Stomach (tissue), 9 donors: ENCODE results near the gene ORAI1. TPM values are rescaled to one million over a fixed set of nuclear protein-coding genes. Genes with fewer than 3 reads are reported as not detected.
A peak's percentile ranks its signal among the peaks of the same experiment; 100 is the strongest.

Source experiments
- DNase-seq, 2 donors: peaks; one replicate each; pipeline versions ENCODE4 v3.0.0 to v3.0.0-alpha.2; 2013 to 2019
- H3K27ac ChIP-seq, 5 donors: fragments of 200-600 bp in 4 of 5; sonication (generic) in 4 of 5; one replicate each; pipeline ENCODE4 v1.5.1; 2013 to 2019; ENCODE audit warnings: mild to moderate bottlenecking in 1 of 5, moderate library complexity in 1 of 5
- H3K27me3 ChIP-seq, 3 donors: fragments of 200-600 bp; sonication (generic); one replicate each; pipeline ENCODE4 v1.5.1; 2017 to 2019; ENCODE audit warnings: mixed run types in 1 of 3
- H3K36me3 ChIP-seq, 4 donors: fragments of 200-600 bp; sonication (generic); 1 replicate in 3 of 4; 2 replicates in 1 of 4; pipeline ENCODE4 v1.5.1; 2016 to 2019
- H3K4me1 ChIP-seq, 4 donors: fragments of 200-600 bp; sonication (generic); one replicate each; pipeline ENCODE4 v1.5.1; 2016 to 2019
- H3K4me3 ChIP-seq, 4 donors: fragments of 200-600 bp; sonication (generic) in 3 of 4; one replicate each; pipeline ENCODE4 v1.5.1; 2016 to 2019; ENCODE audit warnings: mild to moderate bottlenecking in 1 of 4
- H3K9me3 ChIP-seq, 4 donors: fragments of 200-600 bp; sonication (generic); one replicate each; pipeline ENCODE4 v1.5.1; 2016 to 2019
- CTCF ChIP-seq, 7 experiments: fragments of 450-650 bp in 4 of 7; fragments of 200-600 bp in 3 of 7; sonication (generic) in 3 of 7; IDR thresholded peaks; one replicate each; pipeline ENCODE4 v1.5.1; 2016 to 2019; ENCODE audit warnings: antibody characterized with exemption in 7 of 7, control low read depth in 2 of 7, mild to moderate bottlenecking in 1 of 7
- EP300 ChIP-seq: sonication (generic); formaldehyde crosslinking; IDR thresholded peaks from one replicate; pipeline ENCODE4 v1.6.1; 2017; ENCODE audit warnings: antibody characterized with exemption
- POLR2A ChIP-seq, 4 donors: fragments of 450-650 bp; IDR thresholded peaks; one replicate each; pipeline ENCODE4 v1.6.1; 2016; ENCODE audit warnings: antibody characterized with exemption in 4 of 4, control low read depth in 2 of 4, mild to moderate bottlenecking in 1 of 4, moderate library complexity in 1 of 4
- POLR2AphosphoS5 ChIP-seq, 3 donors: sonication (generic); formaldehyde crosslinking; IDR thresholded peaks; one replicate each; pipeline ENCODE4 v1.6.1; 2016; ENCODE audit warnings: antibody characterized with exemption in 3 of 3
- WGBS, 5 donors: extraction: QIAGEN DNeasy Blood & Tissue Kit in 3 of 5; methylation state at CpG; one replicate each; pipeline versions ENCODE4 v1.1.5 to v1.1.7; 2013 to 2018; 5-methylcytosine and 5-hydroxymethylcytosine counted together
- intact Hi-C: fragments of 100-400 bp; cut with DNase I; formaldehyde crosslinking; loops from one replicate; pipeline ENCODE4 v1.15.1; 2023; ENCODE audit warnings: low total_unique reads
- polyA plus RNA-seq, 3 donors: library from polyadenylated mRNA; stranded (reverse); fragments of 200-250 nt; gene quantifications; one replicate each; pipeline ENCODE4 v1.2.3, GENCODE V29; 2013
- total RNA-seq, 5 donors: library from RNA; depleted of rRNA; stranded (reverse); fragments of >200 nt; gene quantifications; one replicate each; pipeline versions ENCODE4 v1.1.0 to v1.2.3, GENCODE V29; 2014 to 2016
- donor health status: healthy with polysubstance abuse.
- donor health status: Bipolar disorder and iron deficiency.
- donor health status: healthy.

The ORAI1 gene
- total and polyA plus RNA-seq, 8 donors = 0.45 to 37.9 (median 8.6) TPM

DNA sequence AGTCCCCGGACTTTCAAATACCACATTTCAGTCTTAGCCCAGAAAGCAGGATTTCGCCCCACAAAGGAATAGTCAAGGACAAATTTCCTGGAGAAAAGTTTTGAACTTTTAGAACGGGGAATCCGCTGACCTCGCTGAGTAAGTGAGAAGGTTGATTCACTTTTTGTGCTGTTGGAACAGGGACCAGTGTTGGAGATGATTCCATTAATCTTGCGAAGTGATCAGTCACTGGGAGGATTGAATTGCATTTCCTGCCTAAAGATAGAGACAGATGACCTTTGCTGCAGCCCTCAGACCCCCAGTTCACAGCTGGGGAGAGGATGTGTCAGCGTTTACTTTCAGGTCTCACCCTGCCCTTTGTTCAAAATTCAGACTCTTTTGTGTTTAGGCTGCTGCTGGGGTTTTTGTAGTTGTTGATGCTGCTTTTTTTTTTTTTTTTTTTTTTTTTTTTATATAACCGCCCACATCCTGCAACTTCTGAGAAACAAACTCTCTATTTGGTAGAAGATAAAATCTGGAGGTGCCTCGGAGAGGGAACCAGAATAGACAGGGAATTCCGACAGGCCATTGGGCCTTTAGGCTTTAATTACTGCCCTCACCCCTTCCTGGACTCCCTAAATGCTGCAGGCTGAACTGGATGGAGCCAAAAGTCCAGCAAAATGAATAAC is 35.7 kb upstream of the ORAI1 start:
- Histone ChIP-seq H3K4me1 (peaks cover 0 to 19% (median 3%) of the 10 kb centered on the region in 4 donors), H3K27me3 (no peaks in the 10 kb centered on the region), H3K4me3 (peak overlapping the region; percentile 27 to 46 (median 34)), H3K9me3 (no peaks in the 10 kb centered on the region), H3K27ac (peak overlapping the region; percentile 61 to 89 (median 85)), H3K36me3 (no peaks in the 10 kb centered on the region)
- no peak for TF ChIP-seq POLR2A (IDR thresholded peaks at IDR 0.05)
- 26 to 56% (median 40%) methylated on average over 10 of the region's 10 CpGs for WGBS, 5 donors
- DNase-seq = peak in 1 of 2 donors; percentile 70
- intact Hi-C loops = no loop called here

- intact Hi-C loops = no loop called here
- H3K27ac ChIP-seq = peak overlapping the region in 2 of 5 donors; percentile 21 to 89
- DNase-seq = no peak
- no peaks in the 10 kb centered on the region for H3K9me3 ChIP-seq
- 73 to 82% (median 81%) methylated on average over 4 of the region's 4 CpGs for WGBS, 5 donors
- no peaks in the 10 kb centered on the region for H3K36me3 ChIP-seq
- TF ChIP-seq POLR2A (IDR thresholded peaks at IDR 0.05) (no peak), EP300 (no peak), CTCF (IDR thresholded peaks at IDR 0.05) (no peak), POLR2AphosphoS5 (IDR thresholded peaks at IDR 0.05) (no peak)
- peaks cover 0 to 19% (median 3%) of the 10 kb centered on the region in 4 donors for H3K4me1 ChIP-seq
- H3K4me3 ChIP-seq = no peak overlapping the region
- H3K27me3 ChIP-seq = no peaks in the 10 kb centered on the region
Measured at GRCh38 chr12:121592320-121592719, 34.0 kb upstream of the ORAI1 start.

DNA sequence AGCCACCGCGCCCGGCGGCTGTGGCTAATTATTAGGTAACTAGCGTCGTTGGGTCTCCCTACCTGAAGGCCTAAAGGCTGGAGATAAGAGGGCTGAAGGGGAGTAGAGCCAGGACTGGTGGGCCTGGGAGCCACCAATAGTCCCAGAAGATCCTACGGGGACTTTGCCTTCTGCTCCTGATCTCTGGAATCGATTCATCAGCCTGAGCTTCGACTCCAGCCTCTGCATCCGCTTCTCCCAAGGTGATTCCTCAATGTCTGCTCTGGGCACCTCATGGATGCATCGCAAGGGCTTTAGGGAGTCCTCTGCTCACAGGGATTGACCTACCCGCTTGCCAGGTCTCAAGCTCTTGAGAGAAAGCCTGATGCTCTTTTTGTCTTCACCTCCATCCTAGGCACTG is 30.8 kb upstream of the ORAI1 start:
- 89 to 96% (median 94%) methylated on average over 12 of the region's 12 CpGs for WGBS, 5 donors
- H3K36me3 ChIP-seq = no peaks in the 10 kb centered on the region
- H3K4me1 ChIP-seq = peaks cover 7 to 27% (median 14%) of the 10 kb centered on the region in 4 donors
- intact Hi-C loops = no loop called here
- TF ChIP-seq POLR2AphosphoS5 (IDR thresholded peaks at IDR 0.05) = no peak
- TF ChIP-seq POLR2A (IDR thresholded peaks at IDR 0.05) = no peak
- no peaks in the 10 kb centered on the region for H3K9me3 ChIP-seq
- H3K4me3 ChIP-seq = no peak overlapping the region
- H3K27ac ChIP-seq = no peak overlapping the region
- H3K27me3 ChIP-seq = no peaks in the 10 kb centered on the region
- DNase-seq = no peak

- 86 to 97% (median 93%) methylated on average over 5 of the region's 5 CpGs for WGBS, 5 donors
- no peak for TF ChIP-seq POLR2AphosphoS5 (IDR thresholded peaks at IDR 0.05)
- H3K27me3 ChIP-seq = no peaks in the 10 kb centered on the region
- no peaks in the 10 kb centered on the region for H3K9me3 ChIP-seq
- intact Hi-C loops = no loop called here
- H3K4me1 ChIP-seq = peaks cover 7 to 27% (median 18%) of the 10 kb centered on the region in 4 donors
- H3K27ac ChIP-seq = no peak overlapping the region
- no peaks in the 10 kb centered on the region for H3K36me3 ChIP-seq
- DNase-seq = no peak
- no peak overlapping the region for H3K4me3 ChIP-seq
Measured at GRCh38 chr12:121596526-121596925, 29.8 kb upstream of the ORAI1 start.

- H3K9me3 ChIP-seq = no peaks in the 10 kb centered on the region
- H3K36me3 ChIP-seq = no peaks in the 10 kb centered on the region
- intact Hi-C loops = no loop called here
- H3K27ac ChIP-seq = peak overlapping the region in 4 of 5 donors; percentile 8 to 66 (median 33)
- H3K27me3 ChIP-seq = no peaks in the 10 kb centered on the region
- whole genome bisulfite sequencing, 5 donors = 22 to 62% (median 50%) methylated on average over 6 of the region's 6 CpGs
- peaks cover 7 to 38% (median 22%) of the 10 kb centered on the region in 4 donors for H3K4me1 ChIP-seq
- no peak overlapping the region for H3K4me3 ChIP-seq
- peak; percentile 61 to 88 for DNase-seq
- TF ChIP-seq CTCF (IDR thresholded peaks at IDR 0.05) (no peak), POLR2AphosphoS5 (IDR thresholded peaks at IDR 0.05) (peak; percentile 2 to 56 (median 51))
Measured at GRCh38 chr12:121600702-121601336, 25.5 kb upstream of the ORAI1 start.

DNA sequence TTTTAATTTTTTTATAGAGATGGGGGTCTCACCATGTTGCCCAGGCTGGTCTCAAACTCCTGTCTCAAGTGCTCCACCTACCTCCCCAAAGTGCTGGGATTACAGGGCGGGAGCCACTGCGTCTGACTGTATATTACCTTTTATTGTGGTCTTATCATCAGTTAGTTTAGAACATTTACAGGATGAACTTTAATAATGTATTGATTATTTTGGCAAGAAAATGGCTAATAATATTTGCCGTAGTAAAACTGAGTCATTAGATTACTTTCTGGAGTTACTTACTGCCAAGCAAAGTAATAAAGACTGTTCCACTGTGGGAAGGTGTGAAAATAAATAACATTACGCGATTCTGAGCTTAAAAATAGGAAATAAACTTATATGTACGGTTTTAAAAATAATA is 23.6 kb upstream of the ORAI1 start:
- 34 to 62% (median 54%) methylated on average over 6 of the region's 6 CpGs for WGBS, 5 donors
- peaks cover 7 to 38% (median 22%) of the 10 kb centered on the region in 4 donors for H3K4me1 ChIP-seq
- intact Hi-C loops = no loop called here
- no peaks in the 10 kb centered on the region for H3K27me3 ChIP-seq
- H3K36me3 ChIP-seq = no peaks in the 10 kb centered on the region
- H3K9me3 ChIP-seq = no peaks in the 10 kb centered on the region
- TF ChIP-seq CTCF (IDR thresholded peaks at IDR 0.05) = no peak
- TF ChIP-seq EP300 = no peak
- TF ChIP-seq POLR2A (IDR thresholded peaks at IDR 0.05) = no peak
- TF ChIP-seq POLR2AphosphoS5 (IDR thresholded peaks at IDR 0.05) = no peak
- H3K27ac ChIP-seq = peak overlapping the region in 2 of 5 donors; percentile 16 to 34
- DNase-seq = no peak
- no peak overlapping the region for H3K4me3 ChIP-seq
